Pulmonary artery endothelial cell (primary cell): ENCODE measurements around the gene OCSTAMP. TPM values are rescaled to one million over a fixed set of nuclear protein-coding genes. Genes with fewer than 3 reads are reported as not detected.

ENCODE experiments used
- DNase-seq: peaks from one replicate; pipeline ENCODE4 v3.0.0-alpha.2; 2011; ENCODE audit warnings: low read depth, low spot score
- total RNA-seq: library from RNA; depleted of rRNA; stranded (reverse); fragments of >200 nt; gene quantifications from 2 replicates; pipeline ENCODE4 v1.2.3, GENCODE V29; 2014

OCSTAMP gene
- total RNA-seq, 1 donor from 2014 or later: not detected

DNA sequence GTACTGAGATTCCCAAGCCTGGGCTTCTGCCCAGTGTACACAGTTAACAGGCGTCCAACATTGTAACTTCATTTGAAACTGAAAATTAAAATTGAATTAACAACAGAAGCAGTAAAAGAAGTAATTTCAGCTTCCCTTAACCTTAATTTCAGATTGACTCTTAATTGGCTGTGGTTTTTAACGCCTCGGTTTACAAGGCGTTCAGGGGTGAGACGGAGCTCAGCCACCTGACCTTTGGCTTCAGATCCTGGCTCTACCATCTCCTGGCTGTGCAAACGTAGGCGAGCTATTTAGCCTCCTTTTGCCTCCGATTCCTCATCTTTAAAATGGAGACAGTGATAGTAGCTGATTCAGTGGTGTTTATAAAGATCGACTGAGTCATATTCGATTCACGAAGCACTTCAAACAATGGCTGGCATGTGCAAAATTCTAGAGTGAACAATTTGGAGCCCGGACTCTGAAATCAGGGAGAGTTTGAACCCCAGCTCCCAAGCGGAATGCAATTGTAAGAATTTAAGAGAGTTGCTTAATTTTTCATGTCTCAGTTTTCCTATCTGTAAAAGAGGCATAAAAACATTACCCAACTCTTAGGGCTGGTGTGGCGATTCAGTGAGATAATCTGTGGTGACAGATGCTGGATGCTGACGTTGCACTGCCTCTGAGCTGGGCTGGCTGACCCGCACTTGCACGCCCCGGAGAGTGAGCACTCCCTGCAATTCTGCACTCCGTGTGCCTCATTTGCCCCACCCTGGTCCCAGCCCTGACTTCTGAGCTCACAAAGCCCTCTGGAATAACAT, 23.5 kb upstream of the OCSTAMP start:
- DNase-seq: no peak

DNA sequence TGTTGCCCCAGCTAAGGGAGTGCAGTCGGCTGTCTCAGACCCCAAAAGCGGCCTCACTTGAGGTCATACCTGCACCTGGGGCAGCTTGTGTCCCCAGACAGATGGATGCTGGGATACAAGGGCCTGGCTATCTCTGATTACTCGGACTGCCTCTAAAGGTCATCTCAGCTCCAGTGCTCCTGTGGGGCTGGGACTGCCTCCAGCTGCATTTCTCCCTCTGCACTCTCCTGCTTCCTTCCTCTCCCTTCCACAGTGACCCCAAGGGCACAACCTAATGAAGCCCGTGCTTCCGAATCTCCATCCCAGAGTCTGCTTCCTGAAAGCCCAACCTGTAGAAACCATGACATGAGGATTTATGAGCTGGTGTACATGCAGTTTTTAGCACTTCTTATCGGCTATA, 22.8 kb upstream of the OCSTAMP start:
- no peak for DNase-seq

DNA sequence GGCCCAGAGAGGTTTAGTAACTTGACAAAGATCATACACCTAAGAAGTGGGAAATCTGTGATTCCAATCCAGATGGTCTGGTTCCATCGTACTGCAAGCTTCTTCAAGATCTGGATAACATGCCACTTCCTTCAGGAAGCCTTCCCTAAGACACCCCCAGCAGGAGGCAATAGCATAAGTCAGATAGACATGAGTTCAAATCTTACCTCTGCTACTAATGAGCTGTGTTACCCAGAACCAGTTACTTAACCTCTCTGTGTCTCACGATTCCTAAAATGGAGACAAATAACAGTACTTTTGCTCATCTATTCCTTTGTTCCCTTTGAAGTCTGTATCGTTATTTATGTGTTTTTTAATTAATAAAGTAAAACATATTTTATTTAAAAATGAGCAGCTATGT, 22.3 kb upstream of the OCSTAMP start:
- DNase-seq: no peak

DNA sequence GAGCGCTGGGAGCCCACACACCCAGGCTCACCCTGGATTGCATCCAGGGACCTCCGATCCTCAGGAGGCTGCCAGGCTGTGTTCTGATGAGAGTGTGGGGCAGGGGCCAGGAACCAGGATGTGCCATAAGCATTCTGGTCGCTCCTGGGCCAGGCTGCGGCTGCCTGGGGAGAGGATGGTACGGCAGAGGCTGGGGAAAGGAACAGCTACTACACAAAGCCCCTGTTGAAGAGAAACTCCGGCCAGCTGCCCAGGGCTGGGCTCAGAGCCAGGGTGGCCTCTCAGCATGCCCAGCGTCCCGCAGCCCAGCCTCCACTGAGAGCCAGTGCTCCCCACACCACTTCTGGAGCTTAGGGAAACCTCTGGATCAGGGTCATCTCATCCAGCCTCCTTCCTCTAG, 21.7 kb upstream of the OCSTAMP start:
- DNase-seq: no peak

DNA sequence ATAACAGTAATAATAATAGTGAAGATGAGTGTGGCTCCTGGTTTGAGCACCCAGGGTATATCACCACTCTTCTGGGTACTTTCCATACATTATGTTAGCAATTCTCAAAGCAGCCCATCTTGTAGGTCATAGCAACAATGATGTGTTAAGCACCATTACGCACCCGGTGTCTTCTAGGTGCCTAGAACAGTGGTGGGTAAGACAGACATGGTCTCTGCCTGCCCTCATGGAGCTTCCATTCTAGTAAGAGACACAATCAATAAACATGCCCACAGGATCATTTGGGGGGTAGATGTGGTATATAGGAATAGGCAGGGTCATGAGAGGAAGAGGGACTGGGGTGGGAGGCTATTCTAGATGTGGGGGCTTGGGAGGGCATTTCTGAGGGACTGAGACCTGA, 21.0 kb upstream of the OCSTAMP start:
- no peak for DNase-seq

DNA sequence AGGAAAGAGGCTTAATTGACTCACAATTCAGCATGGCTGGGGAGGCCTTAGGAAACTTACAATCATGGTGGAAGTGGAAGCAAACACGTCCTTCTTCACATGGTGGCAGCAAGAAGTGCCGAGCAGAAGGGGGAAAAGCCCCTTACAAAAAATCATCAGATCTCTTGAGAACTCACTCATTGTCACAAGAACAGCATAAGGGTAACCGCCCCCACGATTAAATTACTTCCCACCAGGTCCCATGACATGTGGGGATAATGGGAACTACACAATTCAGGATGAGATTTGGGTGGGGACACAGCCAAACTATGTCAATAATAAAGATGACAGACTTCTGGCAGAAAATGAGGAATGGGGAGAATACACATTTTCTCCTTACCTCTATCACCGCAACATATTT, 20.5 kb upstream of the OCSTAMP start:
- DNase-seq: no peak

DNA sequence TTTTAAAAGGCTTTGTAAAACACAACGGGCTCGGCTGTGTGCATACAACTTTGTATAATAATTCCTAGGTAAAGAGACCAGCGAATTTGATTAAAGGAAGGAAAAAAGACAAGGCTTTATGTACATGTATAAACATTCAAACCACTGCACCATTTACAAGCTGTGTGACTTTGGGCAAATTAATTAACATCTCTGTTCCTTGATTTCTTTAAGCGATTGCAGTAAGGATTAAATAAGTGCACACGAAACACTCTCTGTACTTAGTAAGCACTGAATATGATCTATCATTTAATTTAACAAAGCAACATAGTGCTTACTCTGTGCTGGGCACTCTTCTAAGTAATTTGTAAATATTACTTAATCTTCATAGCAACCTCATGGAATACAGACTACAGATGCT, 19.5 kb upstream of the OCSTAMP start:
- no peak for DNase-seq

DNA sequence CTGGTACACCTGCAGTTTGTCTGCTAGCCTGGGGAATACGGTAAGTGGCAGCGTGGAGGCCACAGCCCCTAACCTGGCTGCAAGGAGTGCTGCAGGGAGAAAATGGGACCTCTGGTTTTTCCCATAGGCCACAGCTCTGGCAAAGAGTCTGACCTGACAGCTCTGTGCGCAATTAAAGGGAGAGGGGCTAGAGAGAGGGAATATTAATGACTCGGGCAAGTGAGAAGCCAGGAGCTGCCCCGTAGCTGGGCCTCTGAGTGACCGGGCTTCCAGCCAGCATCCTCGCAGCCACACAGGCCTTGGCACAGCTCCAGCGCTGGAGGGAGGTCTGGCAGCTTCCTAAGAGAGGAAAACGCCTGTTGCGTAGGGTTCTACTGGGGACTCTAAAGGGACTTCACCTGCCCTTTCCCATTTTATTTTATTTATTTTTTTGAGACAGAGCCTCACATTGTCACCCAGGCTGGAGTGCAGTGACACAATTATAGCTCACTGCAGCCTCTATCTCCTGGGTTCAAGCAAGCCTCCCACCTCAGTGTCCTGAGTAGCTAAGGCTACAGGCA, 18.2 kb upstream of the OCSTAMP start:
- DNase-seq: peak; percentile 47

DNA sequence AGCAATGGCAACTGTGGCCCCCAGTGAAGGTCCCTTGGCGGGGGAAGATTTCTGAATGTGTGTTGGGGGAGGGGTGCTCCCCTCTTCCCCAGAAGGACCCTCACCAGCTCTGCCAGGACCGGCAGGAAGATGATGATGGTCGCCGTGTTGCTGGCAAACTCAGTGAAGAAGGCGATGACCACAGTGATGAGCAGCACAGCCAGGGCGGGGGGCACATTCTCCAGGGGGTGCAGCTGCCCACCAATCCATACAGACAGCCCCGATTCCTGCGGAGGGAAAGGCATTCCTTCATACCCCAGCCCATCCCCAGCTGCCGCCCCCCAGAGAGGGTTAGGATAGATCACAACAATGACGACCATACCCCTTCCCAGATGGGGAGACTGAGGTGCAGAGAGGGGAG, 15.7 kb upstream of the OCSTAMP start:
- no peak for DNase-seq

DNA sequence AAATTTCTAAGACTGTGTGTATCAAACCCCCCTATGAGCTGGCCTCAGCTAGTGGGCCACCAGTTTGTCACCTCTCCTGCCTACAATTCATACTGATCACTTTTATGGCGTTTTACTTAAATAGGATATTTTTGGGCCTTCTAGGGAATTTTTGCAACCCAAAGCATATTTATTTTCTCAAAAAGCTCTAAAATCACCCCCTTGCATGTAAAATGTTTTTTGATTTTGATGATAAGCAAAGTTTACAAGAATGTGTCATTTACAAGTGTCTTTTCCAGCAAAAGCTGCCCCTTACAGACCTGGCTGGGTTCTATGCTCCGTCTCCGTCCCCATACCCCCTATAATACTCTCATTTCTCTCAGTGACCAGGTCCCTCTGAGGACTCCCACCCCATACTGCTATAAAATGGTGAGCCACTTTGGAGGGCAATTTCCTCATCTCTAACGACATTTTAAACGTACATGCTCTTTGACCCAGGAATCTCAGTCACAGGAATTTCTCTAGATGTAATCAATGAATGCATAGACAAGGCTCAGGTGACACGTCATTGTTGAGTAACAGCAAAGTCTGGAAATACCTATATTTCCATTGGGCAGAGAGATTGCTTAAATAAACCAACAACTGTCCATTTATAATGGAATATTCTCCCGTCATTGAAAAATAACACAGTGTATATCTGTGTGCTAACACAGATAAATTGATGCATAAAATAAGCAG, 13.9 kb upstream of the OCSTAMP start:
- no peak for DNase-seq

DNA sequence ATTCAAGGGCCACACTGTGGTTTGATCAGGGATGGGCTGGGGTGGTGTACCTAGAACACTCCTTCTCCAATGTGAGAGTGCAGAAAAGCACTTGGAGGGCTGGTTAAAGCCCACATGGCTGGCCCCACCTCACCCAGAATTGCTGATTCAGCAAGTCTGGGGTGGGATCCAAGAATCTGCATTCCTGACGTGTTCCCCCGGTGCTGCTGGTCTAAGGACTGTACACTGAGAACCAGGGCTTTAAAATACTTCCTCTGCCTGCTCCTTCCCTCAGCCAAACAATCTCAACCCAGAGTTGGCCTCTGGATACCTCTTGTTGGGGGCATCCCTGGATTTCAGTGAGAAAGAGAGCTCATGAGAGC, 13.4 kb upstream of the OCSTAMP start:
- DNase-seq: no peak

DNA sequence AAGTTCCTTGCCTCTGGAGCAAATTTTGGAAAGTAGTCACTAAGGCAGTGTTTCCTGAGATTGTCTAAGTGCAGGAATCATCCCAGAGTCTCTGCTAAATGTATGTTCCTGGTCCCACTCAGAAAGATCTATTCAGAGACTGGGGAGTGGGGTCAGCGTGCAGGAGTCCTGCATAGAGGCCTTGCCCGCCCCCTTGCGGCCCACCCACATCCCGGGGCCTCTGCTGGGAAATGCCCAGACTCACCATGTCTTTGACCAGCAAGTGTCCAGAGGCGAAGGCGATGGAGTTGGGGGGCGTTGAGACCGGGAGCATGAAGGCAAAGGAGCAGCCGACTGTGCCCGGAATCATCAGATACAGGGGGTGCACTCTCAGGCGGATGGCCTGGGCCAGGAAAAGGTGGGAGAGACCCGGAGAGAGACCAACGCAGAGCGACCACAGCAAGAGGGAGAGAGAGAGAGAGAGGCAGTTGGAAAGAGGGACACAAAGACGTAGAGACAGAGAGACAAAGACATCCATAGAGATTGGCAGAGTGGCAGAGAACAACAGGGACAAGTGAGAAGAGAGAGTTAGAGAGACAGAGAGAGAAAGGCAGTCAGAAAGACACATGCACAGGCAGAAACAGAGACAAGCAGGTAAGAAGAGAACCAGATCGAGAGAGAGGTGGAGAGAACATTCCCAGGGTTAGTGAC, 12.9 kb upstream of the OCSTAMP start:
- no peak for DNase-seq

DNA sequence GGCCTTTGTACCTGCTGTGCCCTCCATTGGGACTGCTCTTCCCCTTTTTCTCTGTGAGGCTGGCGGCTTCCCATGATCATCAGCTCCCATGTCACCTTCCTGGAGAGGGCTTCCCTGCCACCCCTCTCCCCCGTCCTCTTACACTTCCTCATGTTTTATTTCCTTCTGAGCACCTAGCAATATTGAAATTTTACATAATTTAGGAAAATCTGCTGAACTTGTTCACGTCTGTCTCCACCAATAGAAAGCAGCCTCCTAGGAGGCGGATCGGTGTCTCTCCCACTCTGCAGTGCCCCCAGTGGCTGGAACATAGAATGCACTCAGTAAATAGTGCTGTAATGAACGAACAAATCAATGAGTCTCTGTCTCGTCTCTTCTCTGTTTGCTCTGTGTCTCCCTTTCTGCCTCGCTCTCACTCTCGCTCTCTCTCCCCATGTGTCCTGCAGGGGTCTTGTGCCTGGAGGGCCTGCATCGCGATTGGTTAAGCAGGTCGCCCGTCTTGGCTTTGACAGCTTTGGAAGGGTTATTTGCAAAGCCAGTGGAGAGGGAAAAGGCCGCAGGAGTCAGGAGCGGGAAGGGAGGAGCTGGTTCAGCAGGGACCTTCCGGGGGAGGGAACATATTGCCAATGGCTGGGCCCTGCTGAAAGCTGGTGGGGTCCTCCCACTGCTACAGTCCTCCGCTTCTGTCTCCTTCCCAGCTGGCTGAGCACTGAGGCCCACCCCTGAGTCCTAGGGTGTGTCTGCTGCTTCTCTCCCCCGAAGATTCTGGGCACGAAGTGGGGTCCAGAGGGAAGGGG, 12.1 kb upstream of the OCSTAMP start:
- DNase-seq: no peak

DNA sequence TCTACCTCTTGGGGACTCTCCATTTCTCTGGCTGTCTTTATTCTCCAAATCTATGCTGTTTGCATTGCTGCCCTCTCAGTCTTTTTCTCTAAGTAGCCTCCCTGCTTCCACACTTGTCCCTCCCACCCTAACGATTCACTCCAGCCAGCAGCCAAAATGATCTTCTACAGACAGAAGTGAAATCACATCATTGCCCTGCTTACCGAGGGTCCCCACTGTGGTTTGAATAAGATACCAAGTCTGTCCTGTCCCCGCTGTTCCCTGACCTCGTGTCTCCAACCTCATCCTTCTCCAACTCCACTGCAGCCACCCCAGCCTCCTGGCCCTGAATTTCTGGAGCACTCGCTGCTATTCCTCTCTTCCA, 11.5 kb upstream of the OCSTAMP start:
- no peak for DNase-seq

DNA sequence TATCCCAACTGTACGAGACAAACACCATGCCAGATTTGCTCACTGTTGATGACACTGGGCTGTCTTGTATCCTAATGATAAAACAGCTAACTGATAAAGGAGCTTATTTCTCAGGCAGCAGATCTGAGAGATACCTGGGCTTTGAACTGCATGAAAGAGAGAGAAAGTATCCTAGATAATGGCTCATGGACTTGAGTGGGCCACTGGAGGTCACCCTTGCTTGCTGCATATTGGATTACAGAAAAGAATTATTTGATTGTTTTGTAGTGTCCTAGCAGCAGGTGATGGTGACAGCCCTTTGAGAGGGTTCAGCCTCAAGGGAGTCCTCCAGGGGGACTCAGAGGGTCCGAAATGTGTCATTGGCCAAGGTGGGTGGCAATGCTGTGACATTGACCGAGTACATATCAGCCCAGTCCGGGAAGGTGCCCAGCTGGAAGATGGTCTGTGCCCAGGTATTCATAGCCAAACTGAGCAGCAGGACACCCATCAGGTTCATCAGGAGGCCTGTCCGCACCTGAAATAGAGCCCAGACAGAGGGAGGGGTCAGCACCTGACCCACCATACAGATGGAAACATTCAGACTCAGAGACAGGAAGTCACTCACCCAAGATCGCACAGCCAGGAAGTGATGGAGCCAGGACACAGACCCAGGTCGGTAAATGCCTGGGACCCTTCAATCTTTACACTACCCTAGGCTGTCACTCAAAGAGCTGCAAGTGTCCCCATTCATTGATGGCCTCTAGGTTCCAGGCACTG, 9.4 kb upstream of the OCSTAMP start:
- DNase-seq: no peak

DNA sequence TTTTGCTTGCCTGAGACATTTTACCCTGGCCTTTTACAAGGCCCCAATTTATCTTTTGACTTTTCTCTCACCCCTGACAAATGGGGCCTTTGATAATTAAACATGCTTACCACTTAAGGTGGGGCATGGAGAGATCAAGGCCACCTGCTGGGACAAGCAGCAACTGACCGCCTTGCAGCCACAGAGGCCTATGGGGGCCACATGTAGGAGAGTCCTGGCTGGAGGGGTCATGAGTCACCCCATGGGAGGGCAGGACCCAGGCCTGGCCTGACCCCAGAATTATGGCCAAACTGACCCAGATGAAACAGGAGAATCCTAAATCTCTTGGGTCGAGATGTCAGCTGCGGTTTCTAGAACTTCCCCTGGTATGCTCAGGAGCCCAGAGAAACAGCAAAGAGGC, 8.5 kb upstream of the OCSTAMP start:
- no peak for DNase-seq

DNA sequence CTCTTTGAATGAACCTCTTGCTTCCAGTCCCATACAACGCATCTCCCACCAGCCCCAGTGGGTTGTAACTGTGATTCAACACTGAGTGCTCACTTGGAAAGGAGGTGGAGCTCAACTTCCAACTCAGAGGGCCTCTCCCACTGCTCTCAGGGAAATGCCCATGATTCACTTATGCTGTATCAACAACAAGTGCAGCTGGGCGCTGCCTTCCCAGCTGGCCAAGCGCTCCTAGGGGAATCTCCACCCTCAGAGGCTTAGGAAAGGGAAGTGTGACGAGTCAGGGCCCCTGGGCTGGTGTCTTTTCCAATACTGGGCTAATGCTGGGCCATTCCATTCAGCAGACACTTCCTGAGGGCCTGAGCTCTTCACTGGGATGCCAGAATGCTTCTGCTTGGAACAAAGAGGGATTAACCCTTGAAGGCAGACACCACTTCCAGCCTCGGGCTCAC, 8.1 kb upstream of the OCSTAMP start:
- peak; percentile 91 for DNase-seq

DNA sequence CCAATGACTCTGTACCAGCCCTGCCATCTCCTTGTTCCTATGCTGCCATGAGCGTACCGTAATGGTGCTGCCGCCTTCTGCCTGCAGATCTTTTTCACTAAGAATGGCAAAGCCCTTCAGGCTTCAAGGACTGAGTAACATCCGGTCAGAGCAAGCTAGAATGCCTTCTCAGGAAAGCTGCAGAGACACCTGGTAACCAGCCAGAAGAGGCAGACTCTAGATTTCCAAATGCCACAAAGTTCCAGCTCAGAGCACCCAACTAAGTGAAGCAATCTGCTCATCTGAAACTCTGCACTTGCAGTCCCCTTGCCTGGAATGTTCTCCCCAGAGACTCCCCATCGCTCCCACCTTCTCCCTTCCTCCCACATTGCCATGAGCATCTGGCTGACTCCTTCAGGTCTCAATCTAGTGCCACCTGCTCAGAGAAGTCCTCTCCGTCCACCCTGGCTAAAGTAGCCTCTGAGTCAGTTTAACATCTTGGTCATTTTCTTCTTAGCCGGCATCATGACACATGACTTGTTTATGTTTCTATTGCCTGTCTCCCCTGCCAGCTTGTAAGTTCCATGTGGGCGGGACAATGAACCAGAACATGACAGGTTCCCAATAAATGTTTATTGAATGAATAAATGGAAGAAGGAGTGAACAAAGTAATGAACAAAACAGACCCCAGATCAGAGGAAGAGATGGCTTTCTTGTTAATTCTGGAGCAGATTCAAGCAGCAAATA, 6.9 kb upstream of the OCSTAMP start:
- DNase-seq: no peak

DNA sequence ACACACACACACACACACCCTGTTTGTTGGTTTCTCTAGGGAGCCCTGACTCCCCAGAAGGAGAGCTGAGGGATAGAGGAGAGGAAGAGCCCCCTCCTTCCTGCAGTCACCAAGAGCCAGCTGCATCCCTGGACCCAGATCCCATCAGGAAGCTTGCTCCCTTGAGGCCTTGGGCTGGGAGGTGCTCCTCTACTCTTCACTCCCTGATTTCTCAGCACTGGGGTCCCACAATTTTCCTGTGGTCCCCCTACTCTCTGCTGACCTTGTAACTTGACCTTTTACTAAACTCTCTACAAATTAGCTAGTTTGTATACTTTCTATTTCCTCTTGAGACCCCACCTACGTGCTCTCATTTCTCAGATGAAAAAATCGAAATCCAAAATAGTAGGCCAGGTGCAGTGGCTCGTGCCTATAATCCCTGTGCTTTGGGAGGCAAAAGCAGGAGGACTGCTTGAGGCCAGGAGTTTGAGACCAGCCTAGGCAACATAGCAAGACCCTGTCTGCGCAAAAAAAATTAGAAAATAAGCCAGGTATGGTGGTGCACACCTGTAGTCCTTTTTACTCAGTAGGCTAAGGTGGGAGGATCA, 5.0 kb upstream of the OCSTAMP start:
- DNase-seq: no peak

DNA sequence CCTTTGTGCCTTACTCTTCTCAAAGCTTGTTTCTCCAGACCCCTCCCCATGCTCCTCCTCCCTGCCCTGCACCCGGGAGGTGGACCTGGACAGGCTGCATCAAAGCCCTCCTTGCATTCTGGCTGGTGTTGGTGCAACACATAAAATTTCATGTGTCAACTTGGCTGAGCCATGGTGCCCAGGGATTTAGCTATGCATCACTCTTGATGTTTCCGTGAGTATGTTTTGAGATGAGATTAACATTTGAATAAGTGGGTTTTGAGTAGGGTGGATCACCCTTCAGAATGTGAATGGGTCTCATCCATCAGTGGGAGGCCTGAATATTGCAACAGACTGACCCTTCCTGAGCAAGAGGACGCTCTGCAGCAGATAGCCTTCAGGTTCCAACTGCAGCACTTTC, 4.4 kb upstream of the OCSTAMP start:
- DNase-seq: no peak
